Neural cell (in vitro differentiated cells): ENCODE results near the gene RBFOX2. TPM values are rescaled to one million over a fixed set of nuclear protein-coding genes. Genes with fewer than 3 reads are reported as not detected.
A peak's percentile ranks its signal among the peaks of the same experiment; 100 is the strongest.

Experiments used
- H2AFZ ChIP-seq: fragments of 200-600, 300-800 bp; sonication (generic), shearing (Covaris generic); 2 replicates; pipeline ENCODE4 v1.6.0; 2014; ENCODE audit warnings: low read depth, mild to moderate bottlenecking, antibody characterized with exemption, low read length, moderate library complexity
- H3F3A ChIP-seq: fragments of 200-600 bp; shearing (Covaris generic); 2 replicates; pipeline ENCODE4 v1.6.1; 2016; ENCODE audit warnings: mild to moderate bottlenecking, moderate library complexity, mixed read lengths, antibody characterized with exemption, low read length; ENCODE audit not compliant: insufficient read depth, poor library complexity, severe bottlenecking
- H3K27ac ChIP-seq: fragments of 200-600, 300-800 bp; sonication (generic), shearing (Covaris generic); 2 replicates; pipeline ENCODE4 v1.5.1; 2014; ENCODE audit warnings: mild to moderate bottlenecking, low read length, moderate library complexity
- H3K27me3 ChIP-seq: fragments of 300-800, 200-600 bp; sonication (generic), shearing (Covaris generic); 2 replicates; pipeline ENCODE4 v1.6.0; 2014; ENCODE audit warnings: mild to moderate bottlenecking, low read depth, low read length, moderate library complexity; ENCODE audit not compliant: insufficient read depth
- H3K36me3 ChIP-seq: fragments of 300-800, 200-600 bp; sonication (generic), shearing (Covaris generic); 2 replicates; pipeline ENCODE4 v1.5.1; 2014; ENCODE audit warnings: mild to moderate bottlenecking, antibody characterized with exemption, low read length, moderate library complexity; ENCODE audit not compliant: insufficient read depth
- H3K4me2 ChIP-seq: fragments of 300-800, 200-600 bp; sonication (generic), shearing (Covaris generic); 2 replicates; pipeline ENCODE4 v1.6.0; 2014; ENCODE audit warnings: mild to moderate bottlenecking, low read length
- H3K4me3 ChIP-seq: fragments of 300-800, 200-600 bp; sonication (generic), shearing (Covaris generic); 2 replicates; pipeline ENCODE4 v1.5.1; 2014; ENCODE audit warnings: mild to moderate bottlenecking, low read length, moderate library complexity
- H3K79me2 ChIP-seq: fragments of 200-600 bp; shearing (Covaris generic); replicated peaks from 2 replicates; pipeline ENCODE4 v1.6.0; 2014; ENCODE audit warnings: mild to moderate bottlenecking, low read length, moderate library complexity; ENCODE audit not compliant: insufficient read depth
- H3K9ac ChIP-seq: fragments of 300-800, 200-600 bp; sonication (generic), shearing (Covaris generic); 2 replicates; pipeline ENCODE4 v1.6.1; 2016; ENCODE audit warnings: mild to moderate bottlenecking, low read length, mixed read lengths
- H3K9me2 ChIP-seq: fragments of 200-600 bp; shearing (Covaris generic); 2 replicates; pipeline ENCODE4 v1.6.1; 2016; ENCODE audit warnings: mild to moderate bottlenecking, low read length, mixed read lengths; ENCODE audit not compliant: insufficient read depth
- H3K9me3 ChIP-seq: fragments of 200-600, 300-800 bp; sonication (generic), shearing (Covaris generic); 2 replicates; pipeline ENCODE4 v1.6.1; 2016; ENCODE audit warnings: mild to moderate bottlenecking, mixed run types, low read length, moderate library complexity, mixed read lengths
- H4K20me1 ChIP-seq: fragments of 200-600 bp; shearing (Covaris generic); 2 replicates; pipeline ENCODE4 v1.6.1; 2016; ENCODE audit warnings: mild to moderate bottlenecking, mixed run types; ENCODE audit not compliant: insufficient read depth
- CTCF ChIP-seq: fragments of 450-650 bp; IDR thresholded peaks from 2 replicates; pipeline ENCODE4 v1.5.1; 2014; ENCODE audit warnings: antibody characterized with exemption, mild to moderate bottlenecking, moderate library complexity; ENCODE audit not compliant: poor library complexity, severe bottlenecking
- EP300 ChIP-seq: fragments of 450-650 bp; conservative IDR thresholded peaks from 2 replicates; pipeline ENCODE4 v1.6.1; 2014; ENCODE audit warnings: antibody characterized with exemption, mild to moderate bottlenecking, moderate library complexity; ENCODE audit not compliant: poor library complexity, severe bottlenecking
- EZH2 ChIP-seq: fragments of 200-600, 300-800 bp; shearing (Covaris generic), sonication (generic); IDR thresholded peaks from 2 replicates; pipeline ENCODE4 v1.6.1; 2014; ENCODE audit warnings: antibody characterized with exemption, low read length, borderline replicate concordance, mild to moderate bottlenecking; ENCODE audit not compliant: insufficient read depth, poor library complexity, severe bottlenecking
- MXI1 ChIP-seq: fragments of 450-650 bp; conservative IDR thresholded peaks from 2 replicates; pipeline ENCODE4 v1.6.1; 2014; ENCODE audit warnings: antibody characterized with exemption, mild to moderate bottlenecking; ENCODE audit not compliant: poor library complexity, severe bottlenecking
- POLR2AphosphoS5 ChIP-seq: IDR thresholded peaks from 2 replicates; pipeline ENCODE4 v1.6.1; 2012
- RAD21 ChIP-seq: fragments of 450-650 bp; conservative IDR thresholded peaks from 2 replicates; pipeline ENCODE4 v1.6.1; 2014; ENCODE audit warnings: antibody characterized with exemption, mild to moderate bottlenecking, moderate library complexity
- REST ChIP-seq: IDR thresholded peaks from 2 replicates; pipeline ENCODE4 v1.6.1; 2012; ENCODE audit warnings: borderline replicate concordance
- SMC3 ChIP-seq: fragments of 450-650 bp; conservative IDR thresholded peaks from 2 replicates; pipeline ENCODE4 v1.6.1; 2014; ENCODE audit warnings: antibody characterized with exemption, mild to moderate bottlenecking, moderate library complexity; ENCODE audit not compliant: poor library complexity
- TAF1 ChIP-seq: IDR thresholded peaks from 2 replicates; pipeline ENCODE4 v1.6.1; 2012; ENCODE audit warnings: low read depth
- polyA plus RNA-seq: library from polyadenylated mRNA; depleted of rRNA; stranded (reverse); fragments of >200 nt; gene quantifications from 2 replicates; pipeline ENCODE4 v1.2.3, GENCODE V29; 2014

Gene RBFOX2
- polyA plus RNA-seq, 1 donor from 2014 or later, result 529 TPM

- H3K9me2 ChIP-seq, result no peaks in the 10 kb centered on the region
- H3K9me3 ChIP-seq, result no peaks in the 10 kb centered on the region
- H3K79me2 ChIP-seq, result peaks cover 96% of the 10 kb centered on the region
- TF ChIP-seq MXI1 (no peak), REST (no peak), SMC3 (no peak), TAF1 (no peak)
- H3K4me3 ChIP-seq, result peak overlapping the region; percentile 73
- H3F3A ChIP-seq, result no peaks in the 10 kb centered on the region
- no peak overlapping the region for H2AFZ ChIP-seq
- no peak overlapping the region for H3K9ac ChIP-seq
- no peaks in the 10 kb centered on the region for H4K20me1 ChIP-seq
- H3K4me2 ChIP-seq, result peak overlapping the region; percentile 97
- H3K36me3 ChIP-seq, result no peaks in the 10 kb centered on the region
- H3K27ac ChIP-seq, result no peak overlapping the region
- H3K27me3 ChIP-seq, result no peaks in the 10 kb centered on the region
Observed at GRCh38 chr22:35958334-35958733, 70.3 kb downstream of the RBFOX2 start.

GRCh38 chr22:35957589-35957988, 71.0 kb downstream of the RBFOX2 start:
- no peaks in the 10 kb centered on the region for H4K20me1 ChIP-seq
- H3K27me3 ChIP-seq, result no peaks in the 10 kb centered on the region
- H3K79me2 ChIP-seq, result peaks cover 90% of the 10 kb centered on the region
- no peak overlapping the region for H3K9ac ChIP-seq
- no peak for TF ChIP-seq POLR2AphosphoS5
- TF ChIP-seq REST, result no peak
- no peak for TF ChIP-seq RAD21
- no peak for TF ChIP-seq CTCF
- TF ChIP-seq MXI1, result no peak
- no peak for TF ChIP-seq TAF1
- no peak for TF ChIP-seq EP300
- TF ChIP-seq EZH2, result no peak
- no peak for TF ChIP-seq SMC3
- H3K9me3 ChIP-seq, result no peaks in the 10 kb centered on the region
- H2AFZ ChIP-seq, result no peak overlapping the region
- H3F3A ChIP-seq, result no peaks in the 10 kb centered on the region
- no peak overlapping the region for H3K27ac ChIP-seq
- H3K36me3 ChIP-seq, result no peaks in the 10 kb centered on the region
- no peak overlapping the region for H3K4me2 ChIP-seq
- peak overlapping the region; percentile 16 for H3K4me3 ChIP-seq
- no peaks in the 10 kb centered on the region for H3K9me2 ChIP-seq
